Type B pancreatic cell (in vitro differentiated cells): Measurements from ENCODE around the gene XPO4. TPM values are rescaled to one million over a fixed set of nuclear protein-coding genes. Genes with fewer than 3 reads are reported as not detected.
A peak's percentile ranks its signal among the peaks of the same experiment; 100 is the strongest.

Experiments used
- DNase-seq: peaks from one replicate; pipeline ENCODE4 v3.0.0; 2021; ENCODE audit warnings: mixed read lengths; ENCODE audit not compliant: unreplicated experiment; ENCODE audit errors: extremely low spot score
- H3K27ac Mint-ChIP-seq: 2 replicates; pipeline ENCODE4 v1.8.0; 2021; ENCODE audit warnings: mild to moderate bottlenecking, mixed read lengths
- H3K27me3 Mint-ChIP-seq: 2 replicates; pipeline ENCODE4 v1.8.0; 2021; ENCODE audit warnings: mixed read lengths
- H3K36me3 Mint-ChIP-seq: 2 replicates; pipeline ENCODE4 v1.8.0; 2021; ENCODE audit warnings: mixed read lengths
- H3K4me1 Mint-ChIP-seq: one replicate; pipeline ENCODE4 v1.8.0; 2021; ENCODE audit warnings: mixed read lengths; ENCODE audit not compliant: unreplicated experiment
- H3K4me3 Mint-ChIP-seq: 2 replicates; pipeline ENCODE4 v1.8.0; 2021; ENCODE audit warnings: mild to moderate bottlenecking, mixed read lengths
- H3K9me3 Mint-ChIP-seq: 2 replicates; pipeline ENCODE4 v1.8.0; 2021; ENCODE audit warnings: mixed read lengths
- CTCF ChIP-seq: fragments of 200-600 bp; sonication (generic); conservative IDR thresholded peaks from 2 replicates; pipeline ENCODE4 v1.5.0; 2021; ENCODE audit warnings: antibody characterized with exemption, mild to moderate bottlenecking
- total RNA-seq: library from RNA; stranded (reverse); gene quantifications from 2 replicates; pipeline ENCODE4 v1.2.1, GENCODE V29; 2021; ENCODE audit warnings: low replicate concordance

Gene XPO4
- total RNA-seq, 1 donor from 2014 or later, result 23.1 TPM

GRCh38 chr13:20831254-20831653 is 71.3 kb downstream of the XPO4 start:
- Mint-ChIP-seq H3K4me3 (no peak overlapping the region), H3K27me3 (no peaks in the 10 kb centered on the region), H3K4me1 (peaks cover 6% of the 10 kb centered on the region), H3K27ac (no peak overlapping the region), H3K36me3 (peaks cover 6% of the 10 kb centered on the region), H3K9me3 (no peaks in the 10 kb centered on the region)
- TF ChIP-seq CTCF, result no peak
- DNase-seq, result no peak

DNA sequence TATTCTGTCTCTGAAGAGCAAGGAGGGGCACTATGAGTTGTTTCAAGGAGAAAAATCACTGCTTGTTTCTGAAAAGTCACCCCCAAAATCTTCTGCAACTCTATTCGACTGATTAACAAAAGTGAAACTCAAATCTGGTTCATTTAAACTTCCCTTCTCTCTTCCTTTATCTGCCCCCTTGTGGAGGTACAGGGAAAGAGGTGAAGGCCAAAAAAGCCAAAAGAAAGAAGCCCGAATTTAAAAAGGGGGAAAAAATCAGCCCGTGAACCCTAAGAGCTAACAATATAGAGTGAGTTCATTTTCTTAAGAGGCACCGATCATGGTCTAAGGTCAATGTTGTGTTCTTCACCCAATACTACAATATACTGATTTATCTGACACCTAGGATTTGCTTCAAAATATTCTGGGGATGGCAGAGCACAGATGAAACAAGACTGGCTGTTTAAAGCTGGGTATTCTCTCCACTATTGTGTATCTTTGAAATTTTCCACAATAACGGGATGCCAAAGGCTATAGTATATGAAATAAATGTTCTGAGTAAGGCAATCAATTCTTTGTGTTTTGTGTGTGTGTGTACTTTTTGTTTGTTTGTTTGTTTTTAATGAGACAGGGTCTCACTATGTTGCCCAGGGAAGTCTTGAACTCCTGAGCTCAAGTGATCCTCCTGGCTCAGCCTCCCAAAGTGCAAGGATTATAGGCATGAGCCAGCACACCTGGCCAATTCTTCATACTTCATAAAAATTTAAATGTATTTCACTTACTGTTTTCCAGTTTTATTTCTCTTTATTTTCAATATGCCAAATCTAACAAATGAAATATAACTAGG is 73.8 kb downstream of the XPO4 start:
- Mint-ChIP-seq H3K4me1 (peaks cover 6% of the 10 kb centered on the region), H3K9me3 (no peaks in the 10 kb centered on the region), H3K27ac (peak overlapping the region; percentile 14), H3K27me3 (no peaks in the 10 kb centered on the region), H3K36me3 (no peaks in the 10 kb centered on the region), H3K4me3 (peak overlapping the region; percentile 11)
- TF ChIP-seq CTCF, result peak; percentile 88
- DNase-seq, result no peak

DNA sequence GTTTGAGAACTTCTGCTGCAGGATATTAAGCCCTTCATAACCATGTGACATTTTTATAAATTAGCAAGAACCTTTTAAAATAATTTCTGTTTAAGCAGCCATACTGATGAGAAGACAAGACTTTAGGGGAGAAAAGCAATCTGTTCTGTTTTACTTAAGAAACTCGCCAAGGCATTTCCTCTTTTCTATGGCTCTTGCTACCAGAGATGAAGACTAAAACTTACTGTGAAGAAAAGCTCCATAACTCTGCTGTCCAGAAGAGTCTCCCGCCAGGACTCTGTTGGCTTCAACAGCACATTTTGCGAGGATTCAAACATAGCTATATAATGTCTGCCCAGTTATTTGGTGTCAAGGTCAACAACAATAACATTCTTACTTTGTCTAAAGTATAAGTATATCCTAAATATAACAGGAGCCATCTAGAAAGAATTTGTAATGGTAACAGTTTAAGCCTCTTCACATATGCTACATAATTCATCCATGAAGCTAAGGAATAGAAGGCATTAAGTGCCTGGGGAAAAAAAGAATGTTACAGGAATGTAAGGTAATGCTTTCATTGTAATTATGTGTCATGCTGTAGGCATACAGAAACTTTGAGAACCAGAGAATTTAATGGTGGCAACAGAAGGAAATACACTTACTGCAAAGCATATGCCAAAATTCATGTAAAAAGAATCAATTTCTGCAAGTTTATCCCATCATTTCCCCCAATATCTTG is 75.5 kb downstream of the XPO4 start:
- no peak for DNase-seq
- Mint-ChIP-seq H3K4me3 (no peak overlapping the region), H3K4me1 (peaks cover 6% of the 10 kb centered on the region), H3K27ac (peak overlapping the region; percentile 42), H3K36me3 (no peaks in the 10 kb centered on the region), H3K27me3 (no peaks in the 10 kb centered on the region), H3K9me3 (no peaks in the 10 kb centered on the region)
- no peak for TF ChIP-seq CTCF

- H3K4me3 Mint-ChIP-seq, result no peak overlapping the region
- no peaks in the 10 kb centered on the region for H3K9me3 Mint-ChIP-seq
- H3K27me3 Mint-ChIP-seq, result no peaks in the 10 kb centered on the region
- TF ChIP-seq CTCF, result no peak
- no peak for DNase-seq
- H3K36me3 Mint-ChIP-seq, result no peaks in the 10 kb centered on the region
- H3K27ac Mint-ChIP-seq, result no peak overlapping the region
- H3K4me1 Mint-ChIP-seq, result peaks cover 6% of the 10 kb centered on the region
These were observed 76.2 kb downstream of the XPO4 start for GRCh38 chr13:20826301-20826700.

- Mint-ChIP-seq H3K9me3 (no peaks in the 10 kb centered on the region), H3K27me3 (no peaks in the 10 kb centered on the region), H3K27ac (no peak overlapping the region)
These were observed 77.1 kb downstream of the XPO4 start for GRCh38 chr13:20825477-20825875.

More at GRCh38 chr13:20825477-20825875, 77.1 kb downstream of the XPO4 start:
- DNase-seq, result no peak
- TF ChIP-seq CTCF, result no peak
- H3K4me3 Mint-ChIP-seq, result no peak overlapping the region
- no peaks in the 10 kb centered on the region for H3K36me3 Mint-ChIP-seq
- H3K4me1 Mint-ChIP-seq, result peaks cover 6% of the 10 kb centered on the region
